8988T (cell line): Measurements from ENCODE around the gene KHDC4.

Source experiments
- DNase-seq: peaks from one replicate; pipeline ENCODE4 v3.0.0; 2011

KHDC4 gene

DNA sequence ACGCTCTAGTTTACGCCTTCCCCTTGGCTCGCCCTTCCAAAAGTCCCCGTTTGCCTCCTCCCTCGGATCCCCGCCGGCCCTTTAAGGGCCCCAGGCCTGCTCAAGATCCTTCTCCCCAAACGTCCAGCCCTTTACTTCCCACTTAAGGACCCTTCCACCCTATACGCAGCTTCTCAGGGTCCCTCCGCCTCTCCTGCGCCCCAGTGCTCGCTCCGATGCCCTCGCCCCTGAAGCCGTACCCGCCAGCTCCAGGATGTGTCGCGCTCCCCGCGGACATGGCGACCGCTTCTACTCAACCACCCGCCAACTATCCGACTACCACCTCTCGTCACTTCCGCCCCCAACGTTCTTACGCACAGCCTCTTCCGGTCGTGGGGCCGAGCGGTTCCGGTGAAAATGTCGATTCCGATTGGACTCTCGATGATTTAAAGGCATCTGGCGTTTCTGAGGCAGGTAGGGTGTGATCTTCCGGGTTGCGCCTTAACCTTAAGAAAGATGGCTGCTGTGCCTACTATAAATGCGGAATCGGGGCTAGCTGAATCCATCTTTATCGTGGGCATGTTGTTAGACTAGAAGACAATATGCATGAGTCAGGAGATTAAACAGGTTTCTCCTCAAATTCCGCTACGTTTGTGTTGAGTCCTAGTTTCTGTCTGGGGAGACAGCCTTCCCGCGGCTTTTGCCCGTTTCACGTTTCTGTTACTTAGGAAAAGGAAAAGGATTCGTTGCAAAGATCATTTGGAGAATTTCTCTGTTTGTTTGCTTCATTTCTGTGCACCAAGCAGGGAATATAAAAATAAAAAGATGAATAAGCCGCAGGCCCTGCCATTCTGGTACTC is at the start of gene KHDC4:
Gene KHDC4 (minus strand): TSS at position 317 of the 839 bp plus-strand sequence. CDS start 40 bp downstream, at position 277.
- peak; percentile 59 for DNase-seq

DNA sequence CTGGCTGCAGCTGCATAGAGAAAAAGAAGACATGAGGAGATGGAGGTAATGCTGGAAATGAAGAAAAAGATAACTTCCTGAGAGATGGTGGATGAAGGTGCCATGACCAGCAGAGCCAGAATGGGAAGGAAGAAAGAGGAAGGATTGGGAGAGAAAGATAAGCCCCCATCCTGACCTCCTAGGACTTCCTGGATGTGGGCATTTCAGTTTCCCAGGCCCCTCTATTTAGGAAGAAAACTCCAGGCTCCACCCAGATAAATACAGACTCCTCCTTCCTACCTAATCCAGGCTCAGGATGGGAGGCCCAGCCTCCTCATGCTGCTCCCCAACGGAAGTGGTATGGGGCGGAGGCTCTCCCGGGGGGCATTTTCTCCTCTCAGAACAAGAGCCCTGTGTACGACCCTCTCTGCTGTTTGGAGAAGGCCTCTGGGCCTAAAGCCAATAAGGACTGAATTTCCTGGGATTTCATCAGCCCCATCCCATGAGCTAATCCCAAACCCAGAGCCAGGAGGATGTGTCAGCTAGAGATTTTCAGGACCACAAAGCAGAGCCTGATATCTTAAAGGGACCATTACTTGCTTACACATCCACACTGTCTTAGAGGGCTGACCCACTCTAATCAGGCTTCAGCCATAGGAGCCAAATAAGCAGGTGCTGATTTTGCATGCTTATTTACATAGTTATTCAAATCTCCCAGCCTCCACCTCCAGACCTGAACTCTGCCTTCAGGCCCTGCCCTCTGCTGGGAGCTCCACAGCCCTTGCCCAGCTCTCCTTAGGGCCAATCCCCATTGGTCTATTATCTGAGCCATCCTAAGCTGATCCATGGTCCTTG is 49.2 kb upstream of the KHDC4 start:
- no peak for DNase-seq

DNA sequence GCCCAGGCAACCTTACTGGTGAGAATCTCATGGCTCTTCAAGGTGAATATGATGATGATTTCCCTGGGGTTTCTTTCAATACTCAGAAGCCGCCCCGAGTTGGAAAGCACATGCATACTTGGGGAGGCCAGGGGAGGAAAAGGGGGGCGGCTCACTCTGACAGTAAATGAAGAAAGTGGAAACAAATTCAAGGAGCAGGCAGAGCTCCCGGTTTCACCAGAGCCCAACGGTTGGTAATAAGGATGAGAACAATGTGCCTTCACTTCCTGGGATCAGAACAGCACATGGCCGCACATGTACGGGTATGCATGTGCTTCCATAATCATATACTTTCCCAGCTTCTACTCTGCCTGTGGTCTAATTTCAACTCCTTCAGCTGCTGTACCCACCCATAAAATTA is 47.9 kb upstream of the KHDC4 start:
- DNase-seq: no peak

DNA sequence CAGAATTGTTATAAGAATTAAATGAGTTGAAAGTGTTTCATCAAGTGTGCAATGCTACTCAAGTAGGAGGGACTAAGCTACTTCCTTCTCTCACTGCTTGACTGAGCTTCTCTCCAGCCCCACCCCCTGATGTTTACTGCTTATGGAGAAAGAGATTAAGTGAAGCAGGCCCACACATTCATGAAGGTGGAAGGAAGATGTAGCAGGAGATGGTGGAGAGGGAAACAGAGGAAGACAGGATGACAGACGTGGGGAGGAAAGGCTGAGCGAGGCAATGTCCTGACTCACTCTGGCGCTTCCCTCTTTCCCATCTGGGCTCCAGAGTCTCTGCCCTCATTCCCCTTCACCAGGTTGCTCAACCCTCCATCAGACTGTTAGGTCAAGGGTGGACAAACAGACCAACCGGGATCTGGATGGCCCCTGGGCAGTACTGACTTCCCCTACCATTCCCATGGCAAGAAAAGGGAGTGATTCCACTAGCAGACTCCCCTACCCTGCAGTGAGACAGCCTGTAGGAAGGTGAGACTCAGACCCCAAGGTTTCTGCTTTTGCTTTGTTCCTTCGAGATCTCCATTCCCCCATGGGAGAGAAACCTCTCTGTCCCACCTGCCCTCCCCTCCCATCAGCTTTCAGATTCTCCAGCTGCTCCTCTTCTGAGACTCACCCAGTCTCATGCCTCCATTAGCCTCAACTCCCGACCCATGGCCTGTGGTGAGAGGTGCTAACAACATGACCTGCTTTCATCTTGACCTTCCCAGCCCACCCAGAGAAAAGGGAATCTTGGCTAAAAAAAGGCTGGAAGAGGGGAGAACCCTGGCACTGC is 47.3 kb upstream of the KHDC4 start:
- no peak for DNase-seq

DNA sequence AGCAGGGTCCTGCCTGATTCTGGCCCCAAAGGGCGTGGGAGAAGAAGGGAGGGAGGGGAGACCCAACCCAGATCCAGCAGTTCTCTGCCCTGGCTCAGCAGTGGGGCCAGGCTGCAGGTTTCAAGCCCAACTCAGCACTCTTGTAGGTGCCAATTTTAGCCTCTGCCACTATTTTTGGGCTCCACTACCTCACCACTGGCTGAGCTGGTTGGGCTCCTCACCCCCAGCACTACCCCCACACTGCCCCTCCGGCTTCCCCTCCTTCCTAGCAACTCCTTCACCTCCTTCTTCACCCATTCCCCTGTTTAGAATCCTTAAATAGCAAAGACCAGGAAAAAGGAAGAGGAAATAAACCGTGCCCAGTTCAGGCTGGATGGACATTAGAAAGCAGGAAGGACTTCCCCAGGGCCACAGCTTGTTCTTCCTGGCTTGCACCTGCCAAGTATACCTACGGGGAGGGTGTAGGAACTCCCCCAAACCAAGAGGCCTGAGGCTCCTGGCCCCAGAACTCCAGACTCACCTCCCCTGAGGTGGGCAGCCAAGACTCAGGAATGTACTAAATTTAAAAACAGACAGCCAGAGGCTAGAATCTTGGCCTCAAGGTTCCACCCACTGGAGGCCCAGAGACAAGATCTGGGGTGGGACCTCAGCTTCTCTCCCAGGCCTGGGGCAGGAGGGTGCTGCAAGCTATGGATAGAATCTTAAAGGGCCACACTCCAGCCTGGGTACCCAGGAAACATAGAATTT is 45.6 kb upstream of the KHDC4 start:
- no peak for DNase-seq

DNA sequence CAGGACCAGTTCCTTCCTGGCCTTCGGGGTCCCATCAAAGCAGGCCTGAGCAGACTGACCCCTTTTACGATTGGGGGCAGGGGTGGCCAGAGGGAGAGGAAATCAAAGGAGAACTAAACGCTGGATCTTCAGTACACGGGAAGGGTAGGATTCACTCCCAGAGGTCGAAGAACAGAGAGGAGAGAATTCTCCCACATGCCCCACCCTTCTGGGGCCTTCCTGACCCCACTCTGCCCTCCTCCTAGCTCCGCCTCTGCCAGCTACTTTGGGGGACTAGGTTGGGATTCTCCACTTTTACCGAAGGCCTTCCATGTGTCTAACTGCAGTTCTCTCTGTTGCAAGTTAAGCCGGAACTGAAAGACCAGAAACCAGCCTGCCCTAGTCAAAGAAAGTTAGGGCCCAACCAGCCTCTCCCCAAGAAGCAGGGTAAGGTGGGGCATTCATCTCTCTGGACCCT is 44.8 kb upstream of the KHDC4 start:
- DNase-seq: no peak

DNA sequence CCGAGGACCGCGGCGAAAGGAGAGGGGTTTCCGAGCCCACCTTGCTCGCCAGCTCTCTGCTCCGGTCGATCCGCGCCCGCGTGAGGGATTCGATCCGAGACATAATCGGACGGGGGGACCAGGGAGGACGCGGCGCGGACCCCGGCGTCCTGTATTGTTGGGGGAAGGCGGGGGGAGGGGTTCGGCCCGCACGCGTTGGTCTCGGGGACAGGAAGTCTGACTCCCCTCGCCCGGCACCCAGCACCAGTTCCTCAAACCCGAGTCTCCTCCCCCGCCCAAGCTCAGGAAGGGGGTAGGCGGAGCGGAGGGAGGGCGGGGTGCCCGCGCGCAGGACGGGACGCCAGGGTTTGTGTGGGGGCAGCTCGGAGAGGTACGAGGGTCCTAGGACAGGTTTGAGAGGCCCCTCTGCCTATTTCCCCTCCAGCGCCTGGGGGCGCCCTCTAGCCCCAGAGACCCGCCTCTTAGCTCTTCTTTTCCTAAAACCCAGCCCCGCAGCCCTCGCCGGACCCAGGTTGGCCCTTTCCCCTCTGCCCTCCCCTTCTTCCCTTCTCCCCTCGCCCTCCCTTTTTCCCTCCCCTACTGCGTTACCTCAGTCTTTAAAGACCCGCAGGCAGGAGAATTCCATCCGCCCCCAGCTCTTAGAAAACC is 44.2 kb upstream of the KHDC4 start, which contains the start of gene ARHGEF2:
Gene ARHGEF2 (minus strand): TSS at position 223 of the 648 bp plus-strand sequence. CDS start 120 bp downstream, at position 103.
- peak; percentile 88 for DNase-seq

DNA sequence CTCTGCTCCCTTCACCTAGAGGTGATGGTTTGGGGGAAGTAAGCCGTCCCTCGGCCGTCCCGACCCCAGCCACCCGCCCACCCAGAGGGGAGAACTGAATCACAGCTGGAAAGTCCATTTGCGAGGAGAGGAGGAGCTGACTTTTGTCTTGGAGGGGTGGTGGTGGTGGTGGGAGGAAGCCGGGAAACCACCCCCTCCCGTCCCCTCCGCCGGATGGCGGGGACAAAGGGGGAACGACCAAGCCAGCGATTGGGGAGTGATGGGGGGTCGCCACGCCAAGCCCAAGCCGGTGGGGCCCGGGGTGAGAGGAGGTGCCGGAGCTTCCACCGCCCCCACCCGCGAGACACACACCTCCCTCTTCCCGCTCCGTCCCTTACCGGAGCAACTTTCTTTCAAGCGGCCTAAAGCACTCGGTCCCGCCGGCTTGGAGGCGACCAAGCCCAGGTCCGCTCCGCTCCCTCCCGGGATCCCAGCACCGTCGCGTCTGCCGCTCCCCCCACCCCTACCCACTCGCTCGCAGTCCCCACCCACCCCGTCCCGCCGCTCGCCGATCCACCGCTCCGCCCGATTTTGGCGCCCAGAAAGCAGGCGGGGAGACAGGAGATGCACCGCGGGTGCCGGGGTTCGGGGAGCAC is 43.6 kb upstream of the KHDC4 start:
- no peak for DNase-seq

DNA sequence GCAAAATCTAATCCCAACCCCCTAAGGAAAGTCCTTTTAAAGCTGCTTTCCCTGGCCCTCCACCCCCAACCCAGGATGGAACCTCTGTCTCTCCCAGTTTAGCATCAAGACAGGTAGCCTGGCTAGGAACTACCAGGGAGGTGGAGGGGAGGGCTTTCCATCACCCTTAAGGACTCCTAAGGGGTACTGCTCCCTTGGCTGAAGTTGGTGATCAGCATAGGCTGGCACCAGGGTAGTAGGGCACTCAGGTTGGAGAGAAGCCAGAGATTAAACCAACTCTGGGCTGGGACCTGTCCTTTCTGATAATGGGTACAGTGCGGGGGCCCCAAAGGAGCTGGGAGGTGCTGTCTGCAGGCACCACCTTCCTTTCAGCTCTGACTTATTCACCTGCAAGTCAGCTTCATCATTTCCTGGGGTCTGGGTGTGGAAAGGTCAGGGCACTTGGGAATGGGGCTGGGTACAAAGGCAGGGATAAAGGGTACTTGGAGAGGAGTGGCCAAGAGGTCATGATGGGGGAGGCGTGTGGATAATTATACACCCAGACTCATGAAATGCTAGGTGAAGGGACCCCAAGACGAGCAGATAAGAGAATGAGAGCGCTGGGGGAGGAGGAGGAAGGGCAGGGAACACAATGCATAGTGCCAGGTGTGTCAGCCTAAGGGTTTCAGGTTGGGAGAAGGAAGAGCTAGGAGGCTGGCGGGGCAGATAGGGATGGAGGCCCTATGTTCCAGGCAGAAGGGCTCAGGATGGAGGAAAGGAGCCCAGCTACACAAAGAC is 42.9 kb upstream of the KHDC4 start:
- DNase-seq: no peak

DNA sequence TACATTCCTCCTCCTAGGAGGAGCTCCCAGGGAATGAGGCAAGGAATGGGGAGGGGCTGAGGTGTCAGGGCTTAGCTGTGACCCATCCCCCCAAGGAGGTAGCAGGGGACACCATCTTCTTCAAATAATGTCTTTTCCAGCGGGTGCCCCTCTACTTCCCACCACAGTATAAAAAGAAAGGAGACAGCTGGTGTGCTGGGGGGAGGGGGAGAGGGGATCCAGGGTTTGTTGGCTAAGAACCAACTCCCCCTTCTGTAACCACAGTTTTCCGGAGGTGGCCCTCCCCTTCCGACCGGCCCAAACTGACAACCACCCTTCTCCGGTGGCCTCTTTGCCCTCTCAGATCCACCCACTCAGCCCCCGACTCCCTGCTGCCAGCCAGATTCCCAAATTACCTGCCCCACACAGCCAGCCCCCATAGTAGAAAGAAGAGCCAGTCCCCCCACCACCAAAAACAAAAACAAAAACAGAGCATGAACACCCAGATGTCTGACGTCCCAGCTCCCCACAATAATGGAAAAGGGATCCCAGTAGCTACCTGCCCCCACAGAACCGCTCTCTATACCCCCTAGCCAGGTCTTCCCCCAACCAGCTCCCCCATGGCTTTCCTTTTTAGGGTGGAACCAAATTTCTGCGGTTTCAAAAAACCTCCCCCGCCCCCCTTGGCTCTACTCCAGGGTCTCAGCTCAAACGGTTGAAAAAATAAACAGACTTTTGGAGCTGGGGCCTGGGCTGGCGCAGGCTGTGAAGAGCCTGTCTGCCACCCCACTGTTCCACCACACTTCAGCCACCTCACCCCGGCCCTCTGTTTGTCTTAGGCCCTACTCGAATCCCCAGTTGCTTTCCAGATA is 42.1 kb upstream of the KHDC4 start:
- no peak for DNase-seq

DNA sequence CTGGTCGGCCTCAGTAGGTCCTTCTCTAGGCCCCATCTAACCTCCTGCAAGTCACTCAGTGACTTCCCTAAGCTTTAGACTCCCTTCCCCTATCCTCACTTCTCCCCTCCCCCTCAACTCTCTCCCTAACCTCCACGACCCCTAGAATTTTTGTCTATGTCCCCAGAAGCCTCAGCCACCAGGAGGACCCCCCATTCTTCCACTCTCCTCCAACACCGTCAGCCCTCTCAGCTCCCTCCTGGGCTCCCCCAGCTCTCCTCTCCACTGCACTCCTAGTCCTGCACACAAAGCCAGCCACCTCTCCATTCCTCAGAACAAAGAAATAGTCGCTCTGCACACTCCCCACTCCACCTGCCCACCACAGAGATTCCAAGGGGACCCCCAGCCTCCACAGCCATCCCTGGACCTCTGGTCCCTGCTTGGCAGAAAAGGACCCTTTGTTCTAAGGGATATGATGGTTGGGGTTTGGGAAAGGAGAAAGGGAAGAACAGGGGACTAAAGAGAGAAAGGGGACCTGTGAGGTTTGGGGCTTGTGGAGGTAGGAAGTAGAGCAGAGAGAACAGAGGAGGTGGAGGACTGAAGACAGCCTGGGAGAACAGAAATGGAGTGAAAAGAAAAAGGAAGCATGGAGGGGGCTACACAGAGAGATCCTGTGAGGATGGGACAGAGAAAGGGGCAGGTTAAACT is 41.3 kb upstream of the KHDC4 start:
- DNase-seq: no peak

DNA sequence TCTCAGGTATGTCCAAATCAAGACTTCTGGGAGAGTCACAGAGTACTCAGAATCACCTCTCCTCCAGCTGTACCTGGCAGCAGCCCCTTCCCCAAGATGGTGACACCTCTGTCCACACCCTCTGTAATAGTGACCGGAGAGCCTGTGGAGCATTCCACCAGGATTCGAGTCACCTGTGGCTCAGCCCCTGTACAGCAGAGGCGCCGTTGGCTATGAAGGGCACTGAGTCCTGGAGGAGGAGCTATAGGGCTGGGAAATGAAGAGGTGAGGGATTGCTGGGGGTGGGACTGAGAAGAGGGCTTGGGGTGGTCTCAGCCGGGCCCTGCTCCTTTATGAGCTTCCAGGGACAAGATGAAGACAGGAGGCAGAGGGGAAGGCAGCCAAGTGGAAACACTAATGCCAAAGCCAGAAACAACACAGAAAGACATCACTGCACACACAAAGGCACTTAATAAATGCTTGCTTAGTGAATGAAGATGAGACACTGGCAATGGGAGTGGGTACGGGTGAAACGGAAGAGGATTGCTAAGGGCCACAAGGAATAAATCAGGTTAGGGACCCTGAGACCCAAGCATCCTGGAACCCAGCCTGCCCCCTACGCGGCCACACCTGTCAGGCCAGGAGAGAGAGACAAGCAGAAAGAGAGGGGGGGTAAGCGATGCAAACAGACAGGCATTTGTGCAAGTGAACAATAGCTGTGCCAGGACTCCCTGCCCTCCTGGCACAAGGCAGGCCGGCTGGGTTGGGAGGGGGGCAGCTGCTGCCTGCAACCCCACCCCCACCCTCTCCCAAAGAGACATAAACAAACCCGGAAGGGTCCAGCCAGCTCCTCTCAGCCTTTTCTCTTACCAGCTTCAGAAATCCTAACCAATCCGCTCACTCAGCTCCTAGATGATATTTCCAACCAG is 40.2 kb upstream of the KHDC4 start:
- DNase-seq: no peak

DNA sequence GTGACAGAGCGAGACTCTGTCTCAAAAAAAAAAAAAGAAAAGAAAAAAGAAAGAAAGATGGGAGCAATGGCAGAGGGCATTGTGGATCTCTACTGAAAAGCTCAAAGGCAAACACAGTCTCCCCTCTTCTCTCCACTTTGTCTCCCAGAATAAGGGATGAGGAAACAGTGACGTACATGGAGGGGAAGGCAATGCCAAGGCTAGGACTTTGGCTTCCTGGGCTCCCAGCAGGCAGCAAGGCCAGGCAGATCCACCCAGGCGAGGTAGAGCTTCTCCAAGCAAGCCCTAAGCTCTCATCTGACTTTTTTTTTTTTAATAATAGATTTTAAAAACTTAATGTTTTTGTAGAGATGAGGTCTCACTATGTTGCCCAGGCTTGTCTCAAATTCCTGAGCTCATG is 39.5 kb upstream of the KHDC4 start:
- DNase-seq: no peak

DNA sequence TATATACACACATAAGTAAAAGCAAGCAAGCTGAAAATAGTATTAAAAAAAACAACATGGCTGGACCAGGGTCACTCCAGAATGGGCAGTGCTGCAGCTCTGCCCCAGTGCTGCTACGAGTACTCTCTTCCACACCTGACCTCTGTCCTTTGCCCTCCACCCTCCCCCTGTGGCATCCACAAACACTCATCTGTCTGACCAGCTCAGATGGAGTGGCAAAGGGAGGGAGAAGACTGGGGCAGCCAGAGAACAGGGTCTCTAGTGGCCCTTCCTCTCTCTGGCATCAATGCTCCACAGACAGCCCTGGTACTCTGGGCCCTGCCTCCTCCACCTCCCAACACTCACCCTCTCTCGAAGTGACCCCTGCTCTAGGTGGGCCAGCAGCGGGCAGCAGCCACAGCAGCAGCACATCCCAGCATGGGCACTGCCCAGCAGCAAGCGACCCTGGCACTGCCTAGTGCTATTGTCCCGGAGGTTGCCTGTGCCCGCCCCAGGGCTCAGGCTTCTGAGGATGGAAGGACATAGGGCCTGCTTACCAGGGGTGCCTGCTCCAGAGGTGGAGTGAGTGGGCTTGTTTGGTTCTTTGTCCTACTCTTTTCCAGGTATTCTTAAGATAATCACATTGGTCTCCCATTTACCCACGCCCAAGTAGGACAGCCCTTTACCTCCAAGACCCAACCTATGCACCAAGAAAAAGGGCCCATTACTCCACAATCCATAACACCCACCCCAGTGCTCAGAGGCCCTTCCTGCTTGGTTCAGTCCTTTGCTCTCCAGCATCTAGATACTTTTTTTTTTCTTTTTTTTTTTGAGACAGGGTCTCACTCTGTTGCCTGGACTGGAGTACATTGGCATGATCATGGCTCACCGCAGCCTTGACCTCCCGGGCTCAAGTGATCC is 37.9 kb upstream of the KHDC4 start:
- no peak for DNase-seq

DNA sequence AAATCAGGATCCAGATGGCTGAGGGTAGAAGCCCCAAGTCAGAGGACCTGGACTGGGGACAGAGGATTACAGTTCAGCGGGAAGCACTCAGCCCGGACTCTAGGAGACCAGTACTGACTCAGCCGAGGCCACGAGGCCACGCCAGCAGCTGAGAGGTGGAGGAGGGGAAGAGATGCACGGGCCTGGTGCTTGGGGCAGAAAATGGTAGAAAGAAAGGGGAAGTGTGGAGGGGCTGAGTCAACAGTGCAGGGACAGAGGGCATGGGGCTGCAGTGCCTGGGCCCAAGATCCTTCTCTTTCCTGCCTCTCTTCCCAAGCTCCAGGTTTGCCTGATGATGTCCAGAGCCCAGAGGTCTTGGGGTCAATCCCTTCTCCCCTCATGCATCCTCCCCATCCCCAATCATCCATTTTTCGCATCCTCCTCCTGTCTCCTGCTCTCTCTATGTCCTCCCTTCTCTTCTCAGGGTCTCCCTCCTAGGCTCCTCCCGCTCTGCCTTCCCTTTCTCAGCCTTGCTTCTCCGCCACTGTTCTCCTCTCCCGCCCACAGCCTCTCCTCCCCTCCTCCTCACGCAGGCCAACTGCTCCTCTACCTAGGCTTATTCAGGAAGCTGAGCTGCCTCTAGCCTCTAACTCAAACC is 36.4 kb upstream of the KHDC4 start:
- DNase-seq: no peak

DNA sequence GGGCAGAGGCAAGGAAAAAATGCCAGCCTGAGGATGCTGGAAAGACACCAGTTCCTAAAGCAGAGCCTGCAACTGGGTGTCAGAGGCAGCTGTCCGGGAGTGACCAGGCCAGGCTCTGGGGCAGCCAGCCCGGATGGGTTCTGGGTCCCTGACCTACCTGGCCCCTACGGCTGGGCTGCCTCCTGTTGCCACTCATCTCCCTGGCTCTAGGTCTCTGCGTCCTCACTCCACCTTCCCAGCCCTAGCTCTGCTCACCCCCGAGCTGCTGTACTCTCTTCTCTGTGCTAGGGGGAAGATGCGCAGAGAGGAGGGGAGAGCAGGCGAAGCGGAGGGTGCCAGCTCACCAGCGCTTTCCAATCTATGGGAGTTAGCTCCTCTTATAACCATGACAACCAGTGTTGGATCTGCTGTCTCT is 35.2 kb upstream of the KHDC4 start:
- no peak for DNase-seq
